Gastroesophageal sphincter (tissue), 3 donors: Measurements from ENCODE around the gene ACAD11.

Source experiments
- EP300 ChIP-seq: sonication (generic); formaldehyde crosslinking; IDR thresholded peaks from one replicate; pipeline ENCODE4 v1.6.1; 2017; ENCODE audit warnings: antibody characterized with exemption, mild to moderate bottlenecking
- POLR2AphosphoS5 ChIP-seq: sonication (generic); formaldehyde crosslinking; IDR thresholded peaks from one replicate; pipeline ENCODE4 v1.6.1; 2017; ENCODE audit warnings: antibody characterized with exemption
- TF ChIP-seq, protein P1 (sequence below), 4 experiments: fragments of 200-600 bp in 2 of 4; fragments of 450-650 bp in 2 of 4; sonication (generic) in 1 of 4; IDR thresholded peaks; one replicate each; pipeline ENCODE4 v1.5.1; 2017 to 2019; ENCODE audit warnings: antibody characterized with exemption in 4 of 4, mild to moderate bottlenecking in 2 of 4, moderate library complexity in 2 of 4

DNA sequence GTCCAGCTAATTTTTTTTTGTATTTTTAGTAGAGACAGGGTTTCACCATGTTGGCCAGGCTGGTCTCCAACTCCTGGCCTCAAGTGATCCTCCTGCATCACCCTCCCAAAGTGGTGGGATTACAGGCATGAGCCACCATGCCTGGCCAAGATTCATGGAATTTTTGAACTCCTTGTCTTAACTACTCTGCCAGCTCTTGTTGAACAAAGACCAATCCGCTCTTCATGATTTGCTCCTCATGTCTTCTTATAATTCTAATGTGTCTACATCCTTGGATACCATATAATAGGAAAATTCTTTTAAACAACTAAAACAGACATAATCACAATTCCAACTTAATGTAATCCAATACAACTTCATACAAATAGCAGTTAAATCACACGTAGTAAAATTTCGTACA lies 21.8 kb upstream of the ACAD11 start:
- TF ChIP-seq, protein P1, sequence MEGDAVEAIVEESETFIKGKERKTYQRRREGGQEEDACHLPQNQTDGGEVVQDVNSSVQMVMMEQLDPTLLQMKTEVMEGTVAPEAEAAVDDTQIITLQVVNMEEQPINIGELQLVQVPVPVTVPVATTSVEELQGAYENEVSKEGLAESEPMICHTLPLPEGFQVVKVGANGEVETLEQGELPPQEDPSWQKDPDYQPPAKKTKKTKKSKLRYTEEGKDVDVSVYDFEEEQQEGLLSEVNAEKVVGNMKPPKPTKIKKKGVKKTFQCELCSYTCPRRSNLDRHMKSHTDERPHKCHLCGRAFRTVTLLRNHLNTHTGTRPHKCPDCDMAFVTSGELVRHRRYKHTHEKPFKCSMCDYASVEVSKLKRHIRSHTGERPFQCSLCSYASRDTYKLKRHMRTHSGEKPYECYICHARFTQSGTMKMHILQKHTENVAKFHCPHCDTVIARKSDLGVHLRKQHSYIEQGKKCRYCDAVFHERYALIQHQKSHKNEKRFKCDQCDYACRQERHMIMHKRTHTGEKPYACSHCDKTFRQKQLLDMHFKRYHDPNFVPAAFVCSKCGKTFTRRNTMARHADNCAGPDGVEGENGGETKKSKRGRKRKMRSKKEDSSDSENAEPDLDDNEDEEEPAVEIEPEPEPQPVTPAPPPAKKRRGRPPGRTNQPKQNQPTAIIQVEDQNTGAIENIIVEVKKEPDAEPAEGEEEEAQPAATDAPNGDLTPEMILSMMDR (IDR thresholded peaks at IDR 0.05), result no peak
- no peak for TF ChIP-seq EP300
- TF ChIP-seq POLR2AphosphoS5, result no peak
